Left lobe of liver (tissue), 2 donors: ENCODE measurements around the gene PRDM10. TPM values are rescaled to one million over a fixed set of nuclear protein-coding genes. Genes with fewer than 3 reads are reported as not detected.
"Not testable (repeated sequence)": the region's sequence is repeated elsewhere in the genome, so short reads cannot be mapped to it uniquely, and the experiment has no call there.

Experiments
- ATAC-seq: fragments of 200-7000 bp; cut with Tn5 transposase; one replicate; pipeline ENCODE4 v1.9.1; 2020; ENCODE audit warnings: mild to moderate bottlenecking, moderate library complexity
- DNase-seq: peaks from one replicate; pipeline ENCODE4 v3.0.0-alpha.2; 2020; ENCODE audit warnings: low spot score
- total RNA-seq: library from RNA; stranded (reverse); gene quantifications from one replicate; pipeline ENCODE4 v1.2.1, GENCODE V29; 2021
- donor health status: DM: no; HTN: no; CAD: no; lungs with moderate emphysema.
- donor health status: DM: no; HTN: yes; CAD: no.

The PRDM10 gene
- total RNA-seq, 1 donor from 2014 or later: 5.8 TPM

DNA sequence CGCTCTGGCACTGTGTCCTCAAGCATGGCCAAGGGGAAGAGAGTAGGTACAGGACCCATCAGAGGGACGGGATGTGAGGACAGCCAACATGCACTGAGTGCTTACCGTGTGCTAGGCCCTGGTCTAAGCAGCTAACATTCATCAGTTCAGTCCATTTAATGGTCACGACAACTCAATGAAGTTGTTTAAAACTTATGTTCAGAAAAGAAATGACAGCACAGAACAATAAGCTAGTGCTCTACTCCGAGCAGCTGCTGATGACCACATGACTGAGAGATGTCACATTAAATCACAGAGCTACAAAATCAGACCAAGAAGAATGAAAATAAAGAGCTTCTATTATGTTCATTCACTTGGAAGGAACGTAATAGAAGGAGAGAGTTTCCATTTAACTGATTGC, 26.3 kb downstream of the PRDM10 start:
- DNase-seq: no peak
- ATAC-seq: no peak

DNA sequence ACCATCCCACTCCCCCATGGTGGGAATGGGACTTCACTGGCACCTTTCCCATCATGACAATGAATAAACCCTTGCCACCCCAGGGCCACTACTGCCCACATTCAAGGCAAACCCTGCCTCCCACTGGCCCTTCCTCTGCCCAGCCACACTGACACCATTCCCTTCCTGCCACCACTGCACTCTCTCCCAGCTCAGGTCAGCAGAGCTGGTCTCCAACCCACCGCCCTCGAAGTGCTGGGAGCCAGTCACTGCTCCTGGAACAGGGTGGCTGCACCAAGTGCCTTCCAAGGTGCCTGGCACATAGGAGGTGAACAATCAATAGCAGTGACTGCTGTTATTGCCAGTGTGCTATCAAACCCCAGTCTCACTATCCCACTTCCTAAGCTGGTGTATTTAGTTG, 27.1 kb downstream of the PRDM10 start:
- DNase-seq: no peak
- no peak for ATAC-seq

DNA sequence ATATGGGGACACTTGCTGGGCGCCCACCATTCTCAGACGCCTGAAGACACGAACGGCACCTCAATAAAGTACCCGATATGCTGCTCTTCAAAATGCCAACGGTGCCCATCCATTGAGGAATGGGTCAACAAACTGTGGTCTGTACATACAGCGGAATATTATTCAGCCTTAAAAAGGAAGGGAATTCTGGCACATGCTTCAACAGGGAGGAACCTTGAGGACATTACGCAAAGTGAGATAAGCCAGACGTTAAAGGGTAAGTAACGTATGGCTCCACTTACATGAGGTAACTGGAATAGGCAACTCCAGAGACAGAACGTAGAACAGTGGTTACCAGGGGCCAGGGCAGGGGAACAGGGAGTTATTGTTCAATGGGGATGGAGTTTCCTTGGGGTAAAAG, 28.0 kb downstream of the PRDM10 start:
- ATAC-seq (no peak), DNase-seq (no peak)

DNA sequence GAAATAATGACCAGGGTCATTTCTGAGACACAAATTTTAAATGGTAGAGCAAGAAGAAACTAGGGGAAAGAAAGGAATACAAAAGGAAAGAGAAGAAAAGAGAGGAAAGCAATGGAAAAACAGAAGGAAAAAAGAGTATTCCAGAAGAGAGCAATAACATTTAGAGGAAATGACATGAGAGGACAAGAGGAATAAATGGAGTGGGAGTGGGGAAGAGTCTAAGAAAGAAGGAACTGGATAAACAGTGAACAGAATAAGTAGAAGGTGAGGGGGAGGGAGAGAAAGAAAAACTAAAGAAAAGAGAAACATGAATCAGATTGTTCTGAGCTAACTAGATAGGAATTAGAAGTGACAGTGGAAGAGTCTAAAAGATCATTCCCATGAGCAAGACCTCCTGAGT, 28.4 kb downstream of the PRDM10 start:
- no peak for ATAC-seq
- no peak for DNase-seq

DNA sequence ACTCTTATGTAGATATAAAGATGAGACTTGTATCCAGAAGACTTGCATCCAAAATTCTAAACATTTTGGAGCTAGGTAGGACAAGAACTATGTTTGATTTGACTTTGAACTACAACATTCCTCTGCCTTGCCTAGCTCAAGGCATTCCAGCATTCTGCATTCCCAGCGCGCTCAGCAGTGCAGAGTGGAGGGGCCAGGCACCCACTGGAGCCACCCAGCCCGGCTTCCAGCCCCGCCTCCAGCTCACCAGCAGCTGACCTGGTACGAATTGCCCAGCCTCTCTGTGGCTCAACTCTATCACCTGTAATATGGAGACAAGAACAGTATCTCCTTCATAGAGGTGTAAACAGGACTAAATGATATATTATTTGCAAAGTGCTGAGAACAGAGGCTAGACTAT, 28.8 kb downstream of the PRDM10 start:
- ATAC-seq: peak; percentile 40
- no peak for DNase-seq

DNA sequence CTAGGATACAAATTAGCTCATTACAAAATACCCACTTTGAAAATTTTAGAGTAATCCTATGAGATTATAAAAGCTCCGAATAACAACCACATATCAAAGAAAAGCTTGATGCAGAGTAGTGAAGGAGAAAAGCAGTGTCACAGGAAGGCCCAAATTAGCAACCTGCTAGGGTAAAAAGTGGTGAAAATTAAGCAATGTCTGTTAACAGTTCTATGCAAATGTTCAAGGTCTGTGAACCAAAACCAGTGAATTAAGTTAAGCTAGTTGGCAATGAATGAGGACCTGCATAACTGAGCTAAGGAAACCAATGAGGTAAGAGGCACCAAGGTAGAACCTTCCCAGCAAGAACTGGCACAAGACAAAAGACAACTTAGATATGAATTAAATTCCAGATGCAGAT, 29.6 kb downstream of the PRDM10 start:
- DNase-seq (no peak), ATAC-seq (no peak)

DNA sequence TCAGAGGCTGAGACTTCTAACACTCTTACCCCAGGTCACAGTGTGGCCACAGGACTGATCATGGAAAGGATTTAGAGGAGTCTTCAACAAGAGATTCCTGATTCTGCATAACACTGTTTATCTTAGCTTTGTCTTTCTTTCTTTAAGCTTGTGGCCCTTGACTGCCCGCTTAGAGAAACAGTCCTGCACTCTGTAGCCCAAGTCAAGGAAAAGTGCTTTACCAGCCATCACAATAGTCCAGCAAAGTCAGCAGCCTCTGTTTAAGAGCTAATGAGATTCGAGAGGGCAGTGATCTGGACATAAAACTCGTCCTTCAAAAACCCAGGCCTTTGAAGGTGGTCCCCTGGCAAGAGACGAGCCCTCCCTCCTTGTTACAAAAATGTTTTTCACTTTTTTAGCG, 30.0 kb downstream of the PRDM10 start:
- no peak for ATAC-seq
- no peak for DNase-seq

DNA sequence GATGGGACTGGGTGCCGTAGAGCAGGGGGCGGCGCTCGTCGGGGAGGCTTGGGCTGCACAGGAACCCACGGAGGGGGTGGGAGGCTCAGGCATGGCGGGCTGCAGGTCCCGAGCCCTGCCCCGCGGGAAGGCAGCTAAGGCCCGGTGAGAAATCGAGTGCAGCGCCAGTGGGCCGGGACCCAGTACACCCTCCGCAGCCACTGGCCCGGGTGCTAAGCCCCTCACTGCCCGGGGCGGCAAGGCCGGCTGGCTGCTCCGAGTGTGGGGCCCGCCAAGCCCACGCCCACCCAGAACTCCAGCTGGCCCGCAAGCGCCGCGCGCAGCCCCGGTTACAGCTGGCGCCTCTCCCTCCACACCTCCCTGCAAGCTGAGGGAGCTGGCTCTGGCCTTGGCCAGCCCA, 30.8 kb downstream of the PRDM10 start:
- not testable (repeated sequence) for ATAC-seq, DNase-seq

DNA sequence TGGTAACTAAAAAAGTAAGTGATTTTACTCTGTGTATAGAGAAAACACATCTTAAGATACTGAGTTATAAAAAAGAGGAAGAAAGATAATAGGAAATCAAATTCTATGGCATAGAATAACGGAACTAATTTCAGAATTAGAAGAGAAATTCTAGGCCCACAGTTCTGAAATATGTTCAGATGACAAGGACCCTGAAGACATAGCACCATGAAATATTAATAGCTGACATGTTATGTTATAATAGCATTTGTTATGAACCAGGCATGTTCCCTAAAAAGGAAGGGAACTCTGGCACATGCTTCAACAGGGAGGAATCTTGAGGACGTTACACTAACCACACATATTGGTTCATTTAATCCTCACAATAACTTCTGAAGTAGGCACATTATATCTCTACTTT, 32.7 kb downstream of the PRDM10 start:
- ATAC-seq (no peak), DNase-seq (no peak)

DNA sequence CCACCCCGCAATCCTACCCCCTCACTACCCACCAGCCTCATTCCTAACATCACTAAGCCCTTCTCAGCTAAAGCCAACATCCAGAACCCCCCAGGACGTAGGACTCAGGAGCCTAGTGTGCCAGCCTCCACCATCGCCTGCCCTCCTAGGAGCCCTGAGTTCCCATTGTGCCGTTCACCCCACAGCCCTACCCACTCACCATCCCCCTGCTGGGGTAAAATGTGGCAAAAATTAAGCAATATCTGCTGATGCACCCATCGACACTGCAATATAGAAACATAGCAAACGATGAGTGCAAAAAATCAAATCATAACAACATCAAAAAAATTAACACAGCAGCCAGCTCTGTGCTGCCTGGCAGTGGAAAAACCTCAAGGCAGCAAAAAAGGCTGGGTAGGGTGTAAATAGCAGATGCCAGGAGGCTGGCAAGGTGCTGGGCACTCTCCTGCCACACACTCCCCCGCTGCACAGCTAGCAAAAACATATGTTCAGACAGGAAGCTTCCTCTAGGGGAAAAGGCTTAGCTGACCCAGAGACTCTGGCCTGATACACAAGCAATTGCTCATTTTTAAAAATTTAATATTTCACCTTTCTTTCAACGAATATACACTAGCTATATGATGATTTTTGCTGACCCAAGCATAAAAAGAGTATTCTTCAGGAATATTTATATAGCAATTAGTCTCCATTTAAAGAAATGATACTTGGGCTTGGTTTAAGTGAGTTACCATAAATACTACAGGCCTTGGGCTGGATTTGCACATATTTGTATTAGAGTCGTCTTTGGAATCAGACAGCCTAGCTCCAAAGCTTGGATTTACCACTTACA, 33.8 kb downstream of the PRDM10 start:
- no peak for ATAC-seq
- DNase-seq: no peak

DNA sequence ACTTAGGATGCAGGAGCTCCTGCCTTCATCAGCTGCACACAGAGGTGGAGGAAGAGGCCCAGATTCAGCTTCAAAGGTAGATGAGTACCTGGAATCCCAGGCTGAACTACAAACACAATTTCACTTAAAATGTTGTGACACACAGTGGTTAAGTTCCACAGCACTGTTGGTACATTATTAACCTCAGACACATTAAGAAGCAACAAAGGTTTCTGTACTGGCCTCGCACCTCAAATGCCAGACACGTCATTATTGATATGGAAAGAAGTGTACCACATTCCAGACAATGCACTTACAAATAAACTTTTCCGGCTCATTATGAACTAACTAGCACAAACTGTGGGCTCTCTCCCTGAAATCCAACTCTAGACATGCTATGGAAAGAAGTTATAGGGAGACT, 34.6 kb downstream of the PRDM10 start:
- DNase-seq (no peak), ATAC-seq (no peak)

DNA sequence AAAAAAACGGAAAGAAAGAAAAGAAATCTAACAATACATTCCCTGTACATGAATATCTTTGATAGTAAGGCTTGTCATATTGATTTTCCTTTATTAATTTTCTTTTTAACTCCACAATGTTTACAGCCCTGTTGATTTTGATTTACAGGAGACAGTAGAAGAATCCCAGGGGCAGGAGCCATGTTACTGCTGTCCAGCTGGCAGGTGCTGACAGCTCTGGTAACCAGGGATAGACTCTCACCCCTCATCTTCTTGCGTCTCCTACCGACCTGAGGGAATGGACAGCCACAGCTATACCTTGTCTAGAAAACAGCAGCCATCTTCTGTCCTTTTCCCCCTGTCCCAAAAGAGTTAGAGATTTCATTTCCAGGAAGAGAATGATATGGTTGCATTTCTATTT, 37.4 kb downstream of the PRDM10 start:
- no peak for DNase-seq
- no peak for ATAC-seq

DNA sequence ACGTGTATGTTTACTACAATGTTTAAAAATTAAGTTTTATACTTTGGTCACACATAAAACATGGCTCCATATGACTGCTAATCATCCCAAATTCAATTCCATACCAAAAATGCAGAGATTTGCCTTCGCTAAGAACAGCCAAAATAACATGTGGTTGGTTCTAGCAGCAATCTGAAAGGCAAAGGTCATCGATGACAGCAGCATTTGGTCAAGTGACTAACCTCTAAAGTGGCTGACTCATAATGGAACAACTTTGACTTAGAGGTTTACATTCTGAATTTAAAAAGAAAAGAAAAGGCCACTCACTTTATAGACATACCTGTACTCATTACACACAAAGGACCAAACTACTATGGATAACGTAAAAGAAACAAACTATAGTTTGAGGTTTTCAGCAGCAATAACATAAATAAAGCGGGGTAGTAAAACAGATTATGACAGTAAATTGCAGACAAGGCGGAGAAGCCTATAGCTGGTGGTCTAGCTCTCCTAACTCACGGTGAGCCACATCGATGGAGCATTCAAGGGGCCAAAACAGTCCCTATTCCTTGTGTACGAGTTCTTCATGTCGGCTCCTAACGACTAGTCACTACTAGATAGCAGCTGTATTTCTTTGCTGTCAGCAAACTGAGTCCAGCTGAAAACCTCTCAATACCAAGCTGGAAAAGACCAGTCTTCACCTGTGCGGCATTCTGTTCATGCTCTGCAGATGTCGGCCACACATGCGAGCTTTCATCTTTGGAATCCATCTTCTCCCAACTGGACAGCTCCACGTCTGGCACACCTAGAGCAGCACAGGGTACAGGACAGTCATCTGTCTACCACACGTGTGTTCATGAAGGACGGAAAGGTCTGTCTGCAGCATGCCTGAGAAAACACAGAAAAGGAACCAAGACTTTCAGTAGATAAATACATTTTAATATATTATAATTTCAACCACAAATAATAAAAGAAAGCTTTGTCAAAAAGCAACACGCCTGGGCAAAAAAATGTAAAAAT, 42.1 kb downstream of the PRDM10 start:
- ATAC-seq: peak; percentile 38
- DNase-seq: no peak

DNA sequence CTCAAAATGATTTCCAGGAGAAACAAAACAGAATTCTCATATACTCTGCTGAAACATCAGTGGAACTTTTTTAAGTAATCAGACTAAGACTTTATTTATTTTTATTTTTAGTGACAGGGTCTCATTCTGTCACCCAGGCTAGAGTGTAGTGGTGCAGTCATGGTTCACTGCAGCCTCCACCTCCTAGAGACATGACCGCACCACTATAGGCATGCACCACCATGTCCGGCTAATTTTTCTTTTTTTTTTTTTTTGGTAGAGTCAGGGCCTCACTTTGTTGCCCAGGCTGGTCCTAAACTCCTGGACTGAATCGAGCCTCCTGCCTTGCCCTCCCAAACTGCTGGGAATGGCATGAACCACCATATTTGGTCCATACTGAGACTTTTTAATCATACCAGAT, 42.9 kb downstream of the PRDM10 start:
- DNase-seq: no peak
- no peak for ATAC-seq

DNA sequence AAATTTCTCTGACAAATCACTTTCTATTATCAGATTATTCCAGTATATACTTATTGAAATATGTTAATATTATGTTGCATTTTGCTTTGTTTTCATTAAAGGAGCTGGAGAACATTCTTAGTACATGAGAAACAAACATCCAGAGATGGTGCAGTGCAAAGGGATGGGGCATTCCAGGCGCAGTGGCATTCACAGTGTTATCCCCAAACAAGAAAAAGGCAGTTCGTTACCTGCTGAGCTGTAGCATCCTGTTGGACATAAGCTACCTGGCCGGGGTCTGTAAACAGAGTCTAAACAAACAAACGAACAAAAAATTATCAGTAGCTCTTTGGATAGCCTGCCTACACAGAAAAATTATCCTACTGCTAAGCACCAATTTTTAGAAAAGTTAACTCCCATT, 47.4 kb downstream of the PRDM10 start:
- no peak for ATAC-seq
- DNase-seq: no peak

DNA sequence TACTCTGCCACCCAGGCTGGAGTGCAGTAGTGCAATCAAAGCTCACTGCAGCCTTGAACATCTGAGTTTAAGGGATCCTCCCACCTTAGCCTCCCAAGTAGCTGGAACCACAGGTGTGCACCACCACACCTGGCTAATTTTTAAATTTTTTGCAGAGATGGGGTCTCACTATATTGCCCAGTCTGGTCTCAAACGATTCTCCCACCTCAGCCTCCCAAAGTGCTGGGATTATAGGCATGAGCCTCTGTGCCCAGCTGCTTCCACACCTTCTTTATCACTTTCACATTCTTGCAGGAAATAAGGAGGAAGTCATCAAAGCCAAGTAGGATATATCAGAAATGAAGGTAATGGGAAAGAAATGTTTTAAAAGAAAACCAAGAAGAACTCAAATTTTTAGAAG, 47.9 kb downstream of the PRDM10 start:
- DNase-seq, ATAC-seq: not testable (repeated sequence)

DNA sequence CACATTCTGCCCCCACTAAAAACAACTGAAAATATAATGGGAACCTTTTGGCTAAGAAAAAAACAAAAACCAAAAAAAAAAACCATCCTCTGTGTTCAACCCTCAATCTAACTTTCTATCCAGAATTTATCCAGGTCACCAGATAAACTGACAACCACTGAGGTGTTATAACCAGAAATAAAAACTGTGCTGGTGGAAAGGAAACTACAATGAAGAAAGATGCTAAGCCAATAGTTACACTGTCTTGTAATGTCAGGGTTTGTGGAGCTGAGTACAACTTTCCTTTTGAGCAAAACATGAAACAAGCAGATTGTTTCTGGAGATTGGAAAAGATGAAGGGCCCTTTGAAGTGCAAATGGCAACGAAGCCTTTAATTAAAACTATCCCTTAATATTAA, 50.8 kb downstream of the PRDM10 start:
- DNase-seq (no peak), ATAC-seq (no peak)

DNA sequence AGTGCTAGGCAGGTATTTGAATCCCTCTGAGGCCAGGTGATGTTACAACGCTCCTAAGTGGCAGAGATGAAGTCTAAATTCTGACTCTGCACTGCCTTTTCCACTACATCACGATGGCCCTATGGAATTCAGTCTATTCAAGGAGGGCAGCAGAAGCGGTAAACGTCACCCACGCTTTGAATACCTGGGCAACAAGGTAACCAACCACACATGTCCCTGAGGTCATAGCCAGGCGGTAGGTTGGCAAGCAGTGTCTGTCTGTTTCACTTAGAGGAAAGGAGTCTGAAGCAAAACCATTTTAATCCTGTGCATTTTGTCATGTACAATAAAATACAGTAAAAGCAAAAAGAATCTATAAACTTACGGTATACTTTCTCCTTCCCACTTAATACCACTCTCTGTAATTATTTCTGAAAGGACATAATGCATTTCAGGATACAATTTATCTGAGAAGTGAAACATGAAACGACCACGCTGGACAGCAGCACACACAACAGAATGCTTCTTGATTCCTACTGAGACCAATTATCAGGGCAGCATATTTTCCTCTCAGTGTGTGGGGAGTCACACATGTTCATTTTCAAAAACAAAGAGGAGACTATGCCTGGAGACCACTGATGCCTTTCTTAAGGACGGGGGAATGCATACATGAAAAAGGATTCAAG, 51.3 kb downstream of the PRDM10 start:
- DNase-seq (no peak), ATAC-seq (no peak)

DNA sequence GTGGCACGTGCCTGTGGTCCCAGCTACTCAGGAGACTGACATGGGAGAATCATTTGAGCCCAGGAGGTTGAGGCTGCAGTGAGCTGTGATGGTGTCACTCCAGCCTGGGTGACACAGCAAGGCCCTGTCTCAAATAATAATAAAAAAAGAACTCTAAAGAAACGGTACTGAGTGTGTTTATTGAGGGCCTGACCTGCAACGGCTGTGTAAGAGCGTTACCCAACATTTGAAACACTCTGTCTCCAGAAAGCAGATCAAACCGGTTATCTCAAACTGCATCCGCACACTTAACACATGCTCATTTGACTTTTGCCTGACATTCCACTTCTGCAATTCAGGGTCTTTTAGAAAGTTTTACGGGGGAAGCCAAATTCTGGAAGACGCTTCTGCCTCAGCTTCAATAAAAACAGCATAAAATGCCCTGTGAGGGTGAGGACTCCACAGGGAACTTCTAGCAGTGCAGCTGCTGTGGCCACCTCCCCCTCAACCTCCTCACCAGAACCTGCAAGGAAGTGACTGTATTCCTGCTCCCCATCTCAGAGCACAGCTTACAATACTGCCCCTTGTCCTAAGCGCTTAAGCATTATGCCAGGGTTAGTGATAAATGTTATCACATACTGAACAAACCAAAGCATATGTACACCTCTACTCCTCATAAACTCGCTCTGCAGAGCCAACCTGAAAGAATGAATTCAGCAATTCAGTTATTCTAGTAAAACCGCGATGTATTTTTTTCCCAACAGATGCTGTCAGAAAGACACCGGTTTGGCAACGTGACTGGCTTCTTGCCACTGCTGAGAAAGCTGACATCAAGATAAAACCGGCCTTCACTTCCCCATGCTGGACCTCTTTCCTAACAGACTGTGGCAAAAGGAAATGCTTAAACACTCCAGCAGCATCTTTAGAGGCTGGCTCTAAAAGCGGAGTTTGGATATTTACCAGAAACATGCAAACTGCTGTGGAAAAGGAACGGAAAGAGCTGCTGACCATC, 52.2 kb downstream of the PRDM10 start:
- DNase-seq (no peak), ATAC-seq (peak; percentile 52)

DNA sequence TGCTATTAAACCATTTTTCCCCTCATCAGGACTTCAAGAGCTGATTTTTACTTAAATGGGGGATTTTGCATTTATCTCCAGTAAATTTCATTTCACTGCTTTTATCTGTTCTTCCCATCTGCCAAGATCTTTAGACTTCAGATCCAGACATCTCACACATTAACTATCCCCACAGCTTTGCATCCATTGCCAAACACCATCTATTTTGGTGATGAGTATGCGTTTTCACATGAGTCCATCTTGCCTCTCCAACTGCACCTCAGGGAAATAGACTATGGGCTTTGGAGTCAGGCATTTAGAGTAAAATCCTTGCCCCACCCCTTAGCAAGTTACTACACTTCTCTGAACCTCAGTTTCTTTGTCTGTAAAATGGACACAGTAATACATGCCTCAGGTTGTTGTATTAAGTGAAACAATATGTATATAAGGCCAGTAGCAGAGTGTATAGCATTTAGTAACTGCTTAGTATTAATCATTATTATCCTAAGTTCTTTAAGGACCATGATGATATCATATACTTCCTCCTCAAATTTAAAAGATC, 53.6 kb downstream of the PRDM10 start:
- no peak for DNase-seq
- no peak for ATAC-seq
